ENCODE data around the gene AVPR2.

DNA sequence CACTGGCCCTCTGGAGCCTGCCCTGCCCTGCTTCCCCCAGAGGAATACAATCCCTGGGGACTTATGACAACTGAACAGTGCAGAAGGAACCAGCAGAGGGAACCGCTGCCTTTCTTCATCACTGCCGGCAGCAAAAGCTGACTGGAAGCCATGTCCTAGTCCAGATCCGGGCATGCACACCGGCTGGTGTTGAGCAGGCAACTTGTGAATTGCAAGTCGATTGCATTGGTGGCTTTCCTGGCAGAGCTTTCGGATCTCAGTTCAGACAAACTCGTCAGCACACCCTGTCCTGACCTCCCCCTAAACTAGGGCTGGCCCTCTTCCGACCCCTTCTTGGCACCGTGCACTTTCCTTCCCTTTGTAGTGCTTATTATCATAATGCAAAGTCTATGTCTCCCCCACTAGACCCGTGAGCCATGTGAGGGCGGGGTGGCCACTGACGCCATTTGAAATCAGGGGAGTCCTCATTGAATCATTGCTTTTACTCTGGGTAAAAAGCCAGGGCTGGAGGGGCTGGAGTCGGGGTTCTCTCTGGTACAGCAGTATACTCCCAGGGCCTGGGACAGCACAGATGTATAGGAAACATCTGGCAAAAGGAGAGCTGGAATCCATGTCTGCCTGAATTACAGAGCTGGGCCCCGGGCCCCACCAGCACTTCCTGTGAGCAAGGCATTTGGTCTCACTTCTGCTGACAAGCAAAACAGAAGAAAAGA lies 19.8 kb downstream of the AVPR2 start:
- TF ChIP-seq, protein P1, sequence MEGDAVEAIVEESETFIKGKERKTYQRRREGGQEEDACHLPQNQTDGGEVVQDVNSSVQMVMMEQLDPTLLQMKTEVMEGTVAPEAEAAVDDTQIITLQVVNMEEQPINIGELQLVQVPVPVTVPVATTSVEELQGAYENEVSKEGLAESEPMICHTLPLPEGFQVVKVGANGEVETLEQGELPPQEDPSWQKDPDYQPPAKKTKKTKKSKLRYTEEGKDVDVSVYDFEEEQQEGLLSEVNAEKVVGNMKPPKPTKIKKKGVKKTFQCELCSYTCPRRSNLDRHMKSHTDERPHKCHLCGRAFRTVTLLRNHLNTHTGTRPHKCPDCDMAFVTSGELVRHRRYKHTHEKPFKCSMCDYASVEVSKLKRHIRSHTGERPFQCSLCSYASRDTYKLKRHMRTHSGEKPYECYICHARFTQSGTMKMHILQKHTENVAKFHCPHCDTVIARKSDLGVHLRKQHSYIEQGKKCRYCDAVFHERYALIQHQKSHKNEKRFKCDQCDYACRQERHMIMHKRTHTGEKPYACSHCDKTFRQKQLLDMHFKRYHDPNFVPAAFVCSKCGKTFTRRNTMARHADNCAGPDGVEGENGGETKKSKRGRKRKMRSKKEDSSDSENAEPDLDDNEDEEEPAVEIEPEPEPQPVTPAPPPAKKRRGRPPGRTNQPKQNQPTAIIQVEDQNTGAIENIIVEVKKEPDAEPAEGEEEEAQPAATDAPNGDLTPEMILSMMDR (IDR thresholded peaks at IDR 0.05) = no peak
- TF ChIP-seq POLR2A (IDR thresholded peaks at IDR 0.05) (no peak), EP300 (IDR thresholded peaks at IDR 0.05) (no peak)

All from ovary (tissue), 3 donors.